Ishikawa (cell line): Measurements from ENCODE around the gene JMJD7.

Experiments used
- CEBPB ChIP-seq: IDR thresholded peaks from 2 replicates; pipeline ENCODE4 v1.6.1; 2012
- CREB1 ChIP-seq: IDR thresholded peaks from 2 replicates; pipeline ENCODE4 v1.6.1; 2012; ENCODE audit warnings: low read depth
- EGR1 ChIP-seq: IDR thresholded peaks from 2 replicates; pipeline ENCODE4 v1.6.1; 2012
- EP300 ChIP-seq: IDR thresholded peaks from 2 replicates; pipeline ENCODE4 v1.6.1; 2012; ENCODE audit warnings: borderline replicate concordance
- FOXM1 ChIP-seq: IDR thresholded peaks from 2 replicates; pipeline ENCODE4 v1.6.1; 2012; ENCODE audit warnings: low read depth, borderline replicate concordance
- NFIC ChIP-seq: IDR thresholded peaks from 2 replicates; pipeline ENCODE4 v1.6.1; 2012
- RAD21 ChIP-seq: IDR thresholded peaks from 2 replicates; pipeline ENCODE4 v1.6.1; 2012; ENCODE audit warnings: low read depth
- REST ChIP-seq: IDR thresholded peaks from 2 replicates; pipeline ENCODE4 v1.6.1; 2012; ENCODE audit warnings: low read depth, mild to moderate bottlenecking
- TAF1 ChIP-seq: IDR thresholded peaks from 2 replicates; pipeline ENCODE4 v1.6.1; 2012; ENCODE audit warnings: low read depth, mild to moderate bottlenecking
- TCF12 ChIP-seq: IDR thresholded peaks from 2 replicates; pipeline ENCODE4 v1.6.1; 2012; ENCODE audit warnings: low read depth
- TEAD4 ChIP-seq: IDR thresholded peaks from 2 replicates; pipeline ENCODE4 v1.6.1; 2012
- USF1 ChIP-seq: IDR thresholded peaks from 2 replicates; pipeline ENCODE4 v1.6.1; 2012
- YY1 ChIP-seq: IDR thresholded peaks from 2 replicates; pipeline ENCODE4 v1.6.1; 2012; ENCODE audit warnings: low read depth
- ZBTB7A ChIP-seq: IDR thresholded peaks from 2 replicates; pipeline ENCODE4 v1.6.1; 2012; ENCODE audit warnings: low read depth
- TF ChIP-seq, protein P1 (sequence below): IDR thresholded peaks from 2 replicates; pipeline ENCODE4 v1.6.1; 2012

JMJD7 gene

GRCh38 chr15:41780266-41780665 lies 47.6 kb upstream of the JMJD7 start:
- TF ChIP-seq ZBTB7A (no peak), EGR1 (no peak), FOXM1 (no peak), TCF12 (no peak), EP300 (no peak), CEBPB (no peak), CREB1 (no peak), USF1 (no peak), REST (no peak), RAD21 (no peak), NFIC (no peak), TAF1 (no peak), TEAD4 (no peak), YY1 (no peak)
- TF ChIP-seq, protein P1, sequence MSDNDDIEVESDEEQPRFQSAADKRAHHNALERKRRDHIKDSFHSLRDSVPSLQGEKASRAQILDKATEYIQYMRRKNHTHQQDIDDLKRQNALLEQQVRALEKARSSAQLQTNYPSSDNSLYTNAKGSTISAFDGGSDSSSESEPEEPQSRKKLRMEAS = no peak

DNA sequence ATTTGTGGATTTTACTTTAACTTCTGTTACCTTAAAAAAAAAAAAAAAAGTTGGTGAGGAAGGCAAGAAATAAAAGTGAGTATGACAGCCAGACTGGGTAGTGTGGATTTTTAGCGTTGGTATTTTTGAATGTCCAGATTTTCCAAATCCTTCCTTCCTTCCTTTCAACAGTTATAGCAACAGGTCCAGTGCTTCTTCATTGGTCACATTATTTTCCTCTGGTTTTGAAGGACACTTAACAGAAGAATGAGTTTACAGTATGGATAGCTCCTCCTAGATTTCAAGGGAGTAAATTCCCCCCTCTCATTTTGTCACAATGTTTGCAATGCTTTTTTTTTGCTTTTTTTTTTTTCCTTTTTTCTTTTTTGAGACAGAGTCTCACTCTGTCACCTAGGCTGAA lies 47.2 kb upstream of the JMJD7 start:
- TF ChIP-seq TCF12 = no peak

- TF ChIP-seq ZBTB7A (no peak), RAD21 (no peak), EP300 (no peak), REST (no peak)
Measured at GRCh38 chr15:41782371-41783282, 45.3 kb upstream of the JMJD7 start.

DNA sequence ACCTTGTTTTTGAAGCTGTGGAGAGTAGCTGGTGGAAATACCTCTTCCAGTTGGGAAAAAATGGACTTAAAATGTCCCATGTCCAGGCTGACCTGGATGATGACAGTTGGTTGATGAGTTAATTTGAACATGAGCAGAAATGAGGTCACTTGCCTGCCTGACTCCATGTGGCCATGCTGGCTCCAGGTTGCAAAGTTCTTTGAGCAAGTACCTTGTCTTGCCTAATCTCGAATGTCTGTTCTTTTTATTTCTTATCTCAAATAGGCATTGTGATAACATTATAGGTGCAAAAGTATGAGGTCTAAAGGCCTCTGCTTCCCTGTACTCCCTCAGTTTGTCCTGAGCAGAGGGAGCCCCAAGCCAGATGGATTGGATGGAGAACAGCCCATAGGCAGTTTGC lies 44.6 kb upstream of the JMJD7 start:
- TF ChIP-seq TAF1 (no peak), CEBPB (no peak), RAD21 (no peak), TCF12 (no peak), YY1 (no peak), FOXM1 (no peak), EGR1 (no peak), REST (no peak), NFIC (no peak), CREB1 (no peak), USF1 (no peak), ZBTB7A (no peak)
- TF ChIP-seq, protein P1 = no peak

- no peak for TF ChIP-seq CEBPB
- TF ChIP-seq YY1 = no peak
- TF ChIP-seq TAF1 = no peak
- TF ChIP-seq TCF12 = no peak
- TF ChIP-seq, protein P1 = no peak
- no peak for TF ChIP-seq EP300
- no peak for TF ChIP-seq FOXM1
- no peak for TF ChIP-seq ZBTB7A
- no peak for TF ChIP-seq TEAD4
- TF ChIP-seq NFIC = no peak
- no peak for TF ChIP-seq CREB1
- no peak for TF ChIP-seq REST
- TF ChIP-seq RAD21 = no peak
- TF ChIP-seq EGR1 = no peak
- TF ChIP-seq USF1 = no peak
Measured at GRCh38 chr15:41788262-41788661, 39.6 kb upstream of the JMJD7 start.
